SH-SY5Y (cell line): ENCODE data around the gene ERICH6.

Experiments used
- GATA2 ChIP-seq: IDR thresholded peaks from 2 replicates; pipeline ENCODE4 v1.6.1; 2011; ENCODE audit warnings: mild to moderate bottlenecking, low read depth, low read length
- GATA3 ChIP-seq: IDR thresholded peaks from 2 replicates; pipeline ENCODE4 v1.6.1; 2011; ENCODE audit warnings: low read depth, mild to moderate bottlenecking, low read length, moderate library complexity

- TF ChIP-seq GATA2 (no peak), GATA3 (no peak)
These were observed 18.5 kb upstream of the ERICH6 start for GRCh38 chr3:150722267-150722666.
